Measurements from ENCODE around the gene VPS13C. TPM values are rescaled to one million over a fixed set of nuclear protein-coding genes. Genes with fewer than 3 reads are reported as not detected.

VPS13C gene
- total RNA-seq, result 73.6 TPM

DNA sequence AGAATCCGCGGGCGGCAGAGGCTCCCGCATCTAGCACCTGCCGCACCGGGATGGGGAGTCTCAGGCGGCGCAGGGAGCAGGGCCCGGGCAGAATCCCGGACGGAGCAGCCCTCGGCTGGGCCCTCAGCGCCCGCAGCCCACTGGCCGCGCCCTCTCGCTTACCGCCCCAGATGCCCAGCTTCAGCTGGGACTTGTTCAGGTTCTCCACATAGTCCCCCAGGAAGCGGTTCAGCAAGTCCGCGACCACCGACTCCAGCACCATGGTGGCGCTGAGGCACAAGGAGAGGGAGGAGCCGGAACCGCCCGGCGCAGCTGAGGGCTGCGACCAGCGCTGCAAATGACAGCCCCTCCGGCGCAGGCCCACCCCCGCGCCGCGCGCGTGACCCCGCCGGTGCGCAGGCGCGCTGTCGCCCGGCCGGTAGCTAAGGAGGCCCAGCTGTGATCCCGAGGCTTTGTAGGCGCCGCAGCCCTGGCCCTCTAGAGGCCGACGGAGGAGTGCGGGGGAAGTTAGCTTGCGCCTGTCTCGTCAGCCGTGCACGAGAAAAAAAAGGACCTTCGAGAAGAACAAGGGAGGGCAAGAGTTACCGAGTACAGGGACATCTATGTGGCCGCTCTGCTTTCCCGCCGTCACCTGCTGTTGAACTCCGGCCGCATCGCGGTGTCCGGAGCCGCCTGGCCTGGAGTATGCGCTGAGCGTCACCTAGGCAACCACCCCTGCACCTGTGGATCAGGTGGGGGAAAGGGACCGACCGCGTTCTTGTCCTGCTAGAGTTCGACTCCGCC, at the start of gene VPS13C:
VPS13C (minus strand) TSS at position 335 of the 783 bp plus-strand sequence; CDS start at position 262, 73 bp downstream.
- Histone ChIP-seq H3K27me3 (ENCODE audit: control insufficient read depth in 3 of 3, insufficient read depth in 3 of 3, low read length in 3 of 3) (no peaks in the 10 kb centered on the region), H3K4me3 (ENCODE audit: low read length in 3 of 3) (peak within 1 kb of the TSS; percentile 89 to 98 (median 94)), H3K9me3 (ENCODE audit: control insufficient read depth in 3 of 3, low read length in 3 of 3) (no peaks in the 10 kb centered on the region), H3K9ac (ENCODE audit: low read depth in 1 of 3, low read length in 3 of 3) (peak within 1 kb of the TSS; percentile 87 to 95 (median 93)), H3K27ac (ENCODE audit: low read depth, low read length) (peak within 1 kb of the TSS; percentile 93), H3K36me3 (ENCODE audit: control insufficient read depth in 3 of 3, insufficient read depth in 3 of 3, low read length in 3 of 3) (no peaks in the 10 kb centered on the region), H3K4me1 (ENCODE audit: control insufficient read depth in 3 of 3, insufficient read depth in 3 of 3, low read length in 3 of 3) (peaks cover 3 to 16% (median 13%) of the 10 kb centered on the region in 3 donors)

GRCh38 chr15:62109437-62109836, 49.2 kb upstream of the VPS13C start:
- Histone ChIP-seq H3K4me1 (ENCODE audit: control insufficient read depth in 3 of 3, insufficient read depth in 3 of 3, low read length in 3 of 3) (peaks cover 0 to 22% (median 16%) of the 10 kb centered on the region in 3 donors), H3K4me3 (ENCODE audit: low read length in 3 of 3) (no peak overlapping the region), H3K27me3 (ENCODE audit: control insufficient read depth in 3 of 3, insufficient read depth in 3 of 3, low read length in 3 of 3) (no peaks in the 10 kb centered on the region), H3K36me3 (ENCODE audit: control insufficient read depth in 3 of 3, insufficient read depth in 3 of 3, low read length in 3 of 3) (no peaks in the 10 kb centered on the region), H3K9ac (ENCODE audit: low read depth in 1 of 3, low read length in 3 of 3) (no peak overlapping the region), H3K9me3 (ENCODE audit: control insufficient read depth in 3 of 3, low read length in 3 of 3) (no peaks in the 10 kb centered on the region), H3K27ac (ENCODE audit: low read depth, low read length) (no peak overlapping the region)

GRCh38 chr15:62108411-62108810, 48.2 kb upstream of the VPS13C start:
- H3K9me3 ChIP-seq (ENCODE audit: control insufficient read depth in 3 of 3, low read length in 3 of 3), result no peaks in the 10 kb centered on the region
- no peak overlapping the region for H3K9ac ChIP-seq (ENCODE audit: low read depth in 1 of 3, low read length in 3 of 3)
- H3K27ac ChIP-seq (ENCODE audit: low read depth, low read length), result no peak overlapping the region
- H3K36me3 ChIP-seq (ENCODE audit: control insufficient read depth in 3 of 3, insufficient read depth in 3 of 3, low read length in 3 of 3), result no peaks in the 10 kb centered on the region
- peaks cover 0 to 19% (median 16%) of the 10 kb centered on the region in 3 donors for H3K4me1 ChIP-seq (ENCODE audit: control insufficient read depth in 3 of 3, insufficient read depth in 3 of 3, low read length in 3 of 3)
- H3K27me3 ChIP-seq (ENCODE audit: control insufficient read depth in 3 of 3, insufficient read depth in 3 of 3, low read length in 3 of 3), result no peaks in the 10 kb centered on the region
- no peak overlapping the region for H3K4me3 ChIP-seq (ENCODE audit: low read length in 3 of 3)

DNA sequence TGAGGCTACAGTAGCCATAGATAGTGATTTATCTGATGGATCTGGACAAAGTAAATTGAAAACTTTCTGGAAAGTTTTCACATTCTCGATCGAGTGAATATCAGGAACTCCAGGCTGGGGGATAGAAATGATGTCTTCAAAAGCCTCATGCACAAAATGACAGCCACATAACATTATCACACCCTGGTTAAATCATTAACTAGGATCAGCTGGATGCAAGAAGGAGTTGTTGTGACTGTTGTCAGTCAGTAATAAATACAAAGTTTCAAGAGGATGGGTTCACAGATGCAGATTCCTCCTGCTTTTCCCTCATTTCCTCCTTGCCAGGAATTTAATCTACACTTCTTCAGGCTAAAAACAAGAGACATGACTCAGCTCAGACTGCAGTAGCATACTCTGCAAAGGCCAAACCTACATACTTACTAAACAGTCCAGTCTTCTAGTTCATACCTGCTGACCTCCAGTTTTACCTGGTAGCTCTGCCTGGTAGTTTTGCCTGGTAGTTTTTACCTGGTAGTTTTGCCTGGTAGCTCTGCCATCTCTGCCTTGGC, 47.4 kb upstream of the VPS13C start:
- no peak overlapping the region for H3K9ac ChIP-seq (ENCODE audit: low read depth in 1 of 3, low read length in 3 of 3)
- no peaks in the 10 kb centered on the region for H3K27me3 ChIP-seq (ENCODE audit: control insufficient read depth in 3 of 3, insufficient read depth in 3 of 3, low read length in 3 of 3)
- no peaks in the 10 kb centered on the region for H3K36me3 ChIP-seq (ENCODE audit: control insufficient read depth in 3 of 3, insufficient read depth in 3 of 3, low read length in 3 of 3)
- no peak overlapping the region for H3K27ac ChIP-seq (ENCODE audit: low read depth, low read length)
- no peak overlapping the region for H3K4me3 ChIP-seq (ENCODE audit: low read length in 3 of 3)
- peaks cover 0 to 13% (median 10%) of the 10 kb centered on the region in 3 donors for H3K4me1 ChIP-seq (ENCODE audit: control insufficient read depth in 3 of 3, insufficient read depth in 3 of 3, low read length in 3 of 3)
- no peaks in the 10 kb centered on the region for H3K9me3 ChIP-seq (ENCODE audit: control insufficient read depth in 3 of 3, low read length in 3 of 3)

- Histone ChIP-seq H3K36me3 (ENCODE audit: control insufficient read depth in 3 of 3, insufficient read depth in 3 of 3, low read length in 3 of 3) (no peaks in the 10 kb centered on the region), H3K27me3 (ENCODE audit: control insufficient read depth in 3 of 3, insufficient read depth in 3 of 3, low read length in 3 of 3) (no peaks in the 10 kb centered on the region), H3K27ac (ENCODE audit: low read depth, low read length) (no peak overlapping the region)
Measured at GRCh38 chr15:62106096-62106495, 45.8 kb upstream of the VPS13C start.

GRCh38 chr15:62105266-62105665, 45.0 kb upstream of the VPS13C start:
- Histone ChIP-seq H3K9me3 (ENCODE audit: control insufficient read depth in 3 of 3, low read length in 3 of 3) (no peaks in the 10 kb centered on the region), H3K27ac (ENCODE audit: low read depth, low read length) (no peak overlapping the region), H3K36me3 (ENCODE audit: control insufficient read depth in 3 of 3, insufficient read depth in 3 of 3, low read length in 3 of 3) (no peaks in the 10 kb centered on the region), H3K9ac (ENCODE audit: low read depth in 1 of 3, low read length in 3 of 3) (no peak overlapping the region), H3K27me3 (ENCODE audit: control insufficient read depth in 3 of 3, insufficient read depth in 3 of 3, low read length in 3 of 3) (no peaks in the 10 kb centered on the region), H3K4me1 (ENCODE audit: control insufficient read depth in 3 of 3, insufficient read depth in 3 of 3, low read length in 3 of 3) (peaks cover 0 to 6% (median 5%) of the 10 kb centered on the region in 3 donors), H3K4me3 (ENCODE audit: low read length in 3 of 3) (no peak overlapping the region)

More at GRCh38 chr15:62106096-62106495, 45.8 kb upstream of the VPS13C start:
- Histone ChIP-seq H3K4me3 (ENCODE audit: low read length in 3 of 3) (no peak overlapping the region), H3K9ac (ENCODE audit: low read depth in 1 of 3, low read length in 3 of 3) (no peak overlapping the region), H3K9me3 (ENCODE audit: control insufficient read depth in 3 of 3, low read length in 3 of 3) (no peaks in the 10 kb centered on the region), H3K4me1 (ENCODE audit: control insufficient read depth in 3 of 3, insufficient read depth in 3 of 3, low read length in 3 of 3) (peaks cover 0 to 13% (median 10%) of the 10 kb centered on the region in 3 donors)

DNA sequence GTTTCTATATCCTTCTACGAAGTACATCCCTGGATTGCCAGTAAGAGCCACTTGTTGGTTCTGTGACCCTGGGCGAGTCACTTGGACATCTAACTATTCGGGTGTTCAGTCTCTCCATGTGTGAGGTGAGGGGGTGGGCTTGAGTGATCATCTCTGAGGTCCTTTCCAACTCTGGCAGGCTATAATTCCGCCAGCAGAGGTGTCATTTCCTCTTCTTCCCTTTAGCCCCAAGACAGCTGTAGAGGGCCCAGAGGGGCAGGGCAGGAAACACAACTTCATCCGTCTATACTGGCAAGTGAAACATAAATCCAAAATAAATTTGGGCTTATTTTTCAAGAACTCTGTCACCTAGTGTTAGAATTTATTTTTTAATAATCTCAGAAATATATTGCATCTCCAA, 44.6 kb upstream of the VPS13C start:
- Histone ChIP-seq H3K36me3 (ENCODE audit: control insufficient read depth in 3 of 3, insufficient read depth in 3 of 3, low read length in 3 of 3) (no peaks in the 10 kb centered on the region), H3K9ac (ENCODE audit: low read depth in 1 of 3, low read length in 3 of 3) (no peak overlapping the region), H3K4me3 (ENCODE audit: low read length in 3 of 3) (no peak overlapping the region), H3K9me3 (ENCODE audit: control insufficient read depth in 3 of 3, low read length in 3 of 3) (no peaks in the 10 kb centered on the region), H3K4me1 (ENCODE audit: control insufficient read depth in 3 of 3, insufficient read depth in 3 of 3, low read length in 3 of 3) (peaks cover 0 to 2% (median 1%) of the 10 kb centered on the region in 3 donors), H3K27me3 (ENCODE audit: control insufficient read depth in 3 of 3, insufficient read depth in 3 of 3, low read length in 3 of 3) (no peaks in the 10 kb centered on the region), H3K27ac (ENCODE audit: low read depth, low read length) (no peak overlapping the region)

- H3K4me1 ChIP-seq (ENCODE audit: control insufficient read depth in 3 of 3, insufficient read depth in 3 of 3, low read length in 3 of 3), result no peaks in the 10 kb centered on the region
- H3K4me3 ChIP-seq (ENCODE audit: low read length in 3 of 3), result no peak overlapping the region
- H3K27me3 ChIP-seq (ENCODE audit: control insufficient read depth in 3 of 3, insufficient read depth in 3 of 3, low read length in 3 of 3), result no peaks in the 10 kb centered on the region
- no peak overlapping the region for H3K27ac ChIP-seq (ENCODE audit: low read depth, low read length)
- no peaks in the 10 kb centered on the region for H3K36me3 ChIP-seq (ENCODE audit: control insufficient read depth in 3 of 3, insufficient read depth in 3 of 3, low read length in 3 of 3)
- H3K9ac ChIP-seq (ENCODE audit: low read depth in 1 of 3, low read length in 3 of 3), result no peak overlapping the region
- H3K9me3 ChIP-seq (ENCODE audit: control insufficient read depth in 3 of 3, low read length in 3 of 3), result no peaks in the 10 kb centered on the region
Measured at GRCh38 chr15:62104401-62104800, 44.2 kb upstream of the VPS13C start.

GRCh38 chr15:62103431-62103830, 43.2 kb upstream of the VPS13C start:
- H3K9ac ChIP-seq (ENCODE audit: low read depth in 1 of 3, low read length in 3 of 3), result no peak overlapping the region
- no peaks in the 10 kb centered on the region for H3K27me3 ChIP-seq (ENCODE audit: control insufficient read depth in 3 of 3, insufficient read depth in 3 of 3, low read length in 3 of 3)
- H3K4me1 ChIP-seq (ENCODE audit: control insufficient read depth in 3 of 3, insufficient read depth in 3 of 3, low read length in 3 of 3), result no peaks in the 10 kb centered on the region
- H3K4me3 ChIP-seq (ENCODE audit: low read length in 3 of 3), result no peak overlapping the region
- H3K9me3 ChIP-seq (ENCODE audit: control insufficient read depth in 3 of 3, low read length in 3 of 3), result no peaks in the 10 kb centered on the region
- H3K27ac ChIP-seq (ENCODE audit: low read depth, low read length), result no peak overlapping the region
- no peaks in the 10 kb centered on the region for H3K36me3 ChIP-seq (ENCODE audit: control insufficient read depth in 3 of 3, insufficient read depth in 3 of 3, low read length in 3 of 3)

- Histone ChIP-seq H3K9me3 (ENCODE audit: control insufficient read depth in 3 of 3, low read length in 3 of 3) (no peaks in the 10 kb centered on the region), H3K27me3 (ENCODE audit: control insufficient read depth in 3 of 3, insufficient read depth in 3 of 3, low read length in 3 of 3) (no peaks in the 10 kb centered on the region), H3K36me3 (ENCODE audit: control insufficient read depth in 3 of 3, insufficient read depth in 3 of 3, low read length in 3 of 3) (no peaks in the 10 kb centered on the region), H3K9ac (ENCODE audit: low read depth in 1 of 3, low read length in 3 of 3) (peak overlapping the region in 1 of 3 donors; percentile 33), H3K4me1 (ENCODE audit: control insufficient read depth in 3 of 3, insufficient read depth in 3 of 3, low read length in 3 of 3) (no peaks in the 10 kb centered on the region), H3K4me3 (ENCODE audit: low read length in 3 of 3) (peak overlapping the region in 1 of 3 donors; percentile 38), H3K27ac (ENCODE audit: low read depth, low read length) (no peak overlapping the region)
Measured at GRCh38 chr15:62099094-62099601, 38.9 kb upstream of the VPS13C start.

Measured in skeletal muscle tissue (tissue), 4 donors.